HG02840 (cell line): ENCODE results near the gene CBFA2T3.

Experiments used
- ATAC-seq: cut with Tn5 transposase; IDR thresholded peaks from one replicate; pipeline ENCODE4 v1.9.1; 2021; ENCODE audit warnings: mild to moderate bottlenecking, moderate library complexity, moderate number of reproducible peaks; ENCODE audit not compliant: unreplicated experiment, low FRiP score

CBFA2T3 gene

GRCh38 chr16:88853325-88853941 is 123.6 kb downstream of the CBFA2T3 start:
- no peak for ATAC-seq

- no peak for ATAC-seq
Observed at GRCh38 chr16:88851616-88852015, 125.4 kb downstream of the CBFA2T3 start.

GRCh38 chr16:88850531-88851199 is 126.3 kb downstream of the CBFA2T3 start:
- ATAC-seq, result no peak

GRCh38 chr16:88848557-88848956 is 128.4 kb downstream of the CBFA2T3 start:
- ATAC-seq, result no peak

GRCh38 chr16:88847654-88848053 is 129.4 kb downstream of the CBFA2T3 start:
- ATAC-seq, result no peak

GRCh38 chr16:88846088-88846487 is 130.9 kb downstream of the CBFA2T3 start:
- ATAC-seq, result no peak

- no peak for ATAC-seq
Observed at GRCh38 chr16:88844419-88845036, 132.5 kb downstream of the CBFA2T3 start.

- ATAC-seq, result no peak
Observed at GRCh38 chr16:88843256-88843655, 133.8 kb downstream of the CBFA2T3 start.

- no peak for ATAC-seq
Observed at GRCh38 chr16:88842806-88843205, 134.2 kb downstream of the CBFA2T3 start.

GRCh38 chr16:88842308-88842756 is 134.7 kb downstream of the CBFA2T3 start:
- no peak for ATAC-seq

- no peak for ATAC-seq
Observed at GRCh38 chr16:88841521-88842307, 135.3 kb downstream of the CBFA2T3 start.

- no peak for ATAC-seq
Observed at GRCh38 chr16:88840600-88841215, 136.3 kb downstream of the CBFA2T3 start.

GRCh38 chr16:88839745-88840599 is 137.0 kb downstream of the CBFA2T3 start:
- ATAC-seq, result no peak

GRCh38 chr16:88839026-88839529 is 137.9 kb downstream of the CBFA2T3 start:
- no peak for ATAC-seq

- no peak for ATAC-seq
Observed at GRCh38 chr16:88838566-88838965, 138.4 kb downstream of the CBFA2T3 start.

GRCh38 chr16:88837806-88838205 is 139.2 kb downstream of the CBFA2T3 start:
- no peak for ATAC-seq

- no peak for ATAC-seq
Observed at GRCh38 chr16:88836791-88837190, 140.2 kb downstream of the CBFA2T3 start.

- no peak for ATAC-seq
Observed at GRCh38 chr16:88835818-88836217, 141.2 kb downstream of the CBFA2T3 start.

GRCh38 chr16:88835383-88835782 is 141.6 kb downstream of the CBFA2T3 start:
- ATAC-seq, result no peak
